HG03039 (cell line): Measurements from ENCODE around the gene MBNL2.

Experiments used
- ATAC-seq: cut with Tn5 transposase; IDR thresholded peaks from one replicate; pipeline ENCODE4 v1.9.1; 2021; ENCODE audit warnings: mild to moderate bottlenecking, moderate library complexity; ENCODE audit not compliant: unreplicated experiment

MBNL2 gene

GRCh38 chr13:97289514-97290298, 67.6 kb downstream of the MBNL2 start:
- no peak for ATAC-seq

GRCh38 chr13:97295283-97296182, 73.4 kb downstream of the MBNL2 start:
- no peak for ATAC-seq

DNA sequence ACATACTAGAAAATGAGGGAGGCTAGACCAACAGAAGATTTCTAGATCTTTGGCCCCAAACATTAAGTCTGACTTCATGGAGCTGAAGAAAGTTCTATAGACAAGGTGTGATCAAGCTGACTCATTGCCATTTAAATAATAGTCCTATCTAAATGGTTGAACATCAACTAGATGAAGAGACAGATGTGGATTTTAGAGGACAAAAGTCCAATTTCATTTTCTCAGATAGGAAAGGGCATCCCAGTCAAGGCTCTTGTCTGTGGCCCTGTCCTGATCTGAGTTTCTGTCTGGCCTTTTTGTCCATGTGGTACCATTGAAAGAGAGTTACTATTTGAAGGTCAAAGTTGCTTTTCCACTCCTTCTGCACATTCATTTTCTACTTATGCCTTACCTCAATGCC, 74.6 kb downstream of the MBNL2 start:
- no peak for ATAC-seq

DNA sequence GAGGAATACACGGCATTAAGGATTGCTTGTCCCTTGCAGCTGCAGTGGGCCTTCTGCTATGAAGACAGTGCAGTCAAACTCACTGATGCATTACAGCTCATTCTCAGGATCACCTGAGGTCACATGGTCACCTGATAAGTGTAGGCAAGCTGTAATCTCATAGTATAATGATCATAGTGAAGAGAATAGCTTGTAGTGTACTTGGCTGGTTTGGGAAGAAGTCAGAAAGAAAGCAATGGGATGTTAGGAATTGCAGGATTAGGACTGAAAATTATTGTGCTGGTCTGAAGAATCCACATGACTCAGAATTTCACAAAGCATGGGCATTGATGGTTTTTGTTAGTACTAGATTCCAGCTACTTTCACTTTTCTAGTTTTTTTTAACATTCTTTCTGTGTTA, 76.7 kb downstream of the MBNL2 start:
- no peak for ATAC-seq

DNA sequence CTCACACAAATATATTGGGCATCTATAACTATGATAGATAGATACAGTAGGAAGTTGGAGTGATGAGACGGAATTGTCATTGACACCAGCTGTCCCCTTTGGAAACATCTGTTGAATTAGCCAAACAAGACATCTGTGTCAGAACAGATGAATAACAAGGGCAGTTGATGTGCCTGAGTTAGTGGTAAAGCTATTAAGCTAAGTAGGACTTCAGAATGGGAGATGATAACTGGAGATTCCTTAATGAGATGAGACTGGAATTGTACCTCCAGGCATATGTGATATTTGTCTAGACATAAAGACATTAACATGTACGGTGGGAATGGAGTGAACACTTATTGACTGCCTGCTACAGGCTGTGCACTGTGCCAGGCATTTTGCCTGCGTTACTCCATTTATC, 78.7 kb downstream of the MBNL2 start:
- no peak for ATAC-seq

GRCh38 chr13:97301382-97302095, 79.4 kb downstream of the MBNL2 start:
- no peak for ATAC-seq

DNA sequence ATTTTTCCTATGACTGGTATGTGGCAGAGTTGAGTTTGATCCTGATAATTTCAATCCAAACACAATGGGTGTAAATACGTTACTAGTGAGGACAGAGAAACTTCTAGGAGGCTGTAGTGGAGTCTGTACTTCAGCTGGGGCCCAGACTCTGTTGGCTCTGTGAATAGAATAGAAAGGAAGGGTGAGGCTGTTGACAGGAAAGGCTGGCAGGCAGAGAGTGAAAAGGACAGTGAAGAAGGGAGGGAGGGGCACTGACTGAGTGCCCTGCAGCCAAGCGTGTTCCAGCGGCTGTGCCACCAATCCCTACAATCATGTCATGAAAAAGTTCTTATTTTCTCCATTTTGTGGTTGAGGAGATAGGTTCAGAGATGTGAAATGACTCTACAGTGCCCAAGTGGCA, 80.5 kb downstream of the MBNL2 start:
- ATAC-seq: no peak

- no peak for ATAC-seq
These were observed 84.0 kb downstream of the MBNL2 start for GRCh38 chr13:97306106-97306505.

DNA sequence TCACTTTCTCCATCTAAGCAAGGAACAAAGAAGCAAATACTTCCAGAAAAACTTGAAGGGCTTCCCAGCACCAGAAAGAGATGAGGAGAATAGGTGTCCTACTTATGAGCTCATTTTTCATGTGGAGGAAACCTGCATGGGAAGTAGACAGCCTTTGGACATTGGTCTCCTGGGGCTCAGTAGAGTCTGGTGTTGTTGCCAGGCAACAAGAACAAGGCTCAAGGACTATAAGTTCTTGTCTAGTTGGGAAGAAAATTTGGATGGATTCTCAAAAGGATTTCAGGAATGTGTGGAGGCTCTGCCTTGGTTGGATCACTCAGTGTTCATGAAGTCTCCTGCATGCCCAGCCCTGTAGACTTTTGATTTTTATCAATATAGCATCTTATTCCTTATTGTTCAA, 84.5 kb downstream of the MBNL2 start:
- ATAC-seq: no peak

- ATAC-seq: no peak
These were observed 85.2 kb downstream of the MBNL2 start for GRCh38 chr13:97307118-97307881.

DNA sequence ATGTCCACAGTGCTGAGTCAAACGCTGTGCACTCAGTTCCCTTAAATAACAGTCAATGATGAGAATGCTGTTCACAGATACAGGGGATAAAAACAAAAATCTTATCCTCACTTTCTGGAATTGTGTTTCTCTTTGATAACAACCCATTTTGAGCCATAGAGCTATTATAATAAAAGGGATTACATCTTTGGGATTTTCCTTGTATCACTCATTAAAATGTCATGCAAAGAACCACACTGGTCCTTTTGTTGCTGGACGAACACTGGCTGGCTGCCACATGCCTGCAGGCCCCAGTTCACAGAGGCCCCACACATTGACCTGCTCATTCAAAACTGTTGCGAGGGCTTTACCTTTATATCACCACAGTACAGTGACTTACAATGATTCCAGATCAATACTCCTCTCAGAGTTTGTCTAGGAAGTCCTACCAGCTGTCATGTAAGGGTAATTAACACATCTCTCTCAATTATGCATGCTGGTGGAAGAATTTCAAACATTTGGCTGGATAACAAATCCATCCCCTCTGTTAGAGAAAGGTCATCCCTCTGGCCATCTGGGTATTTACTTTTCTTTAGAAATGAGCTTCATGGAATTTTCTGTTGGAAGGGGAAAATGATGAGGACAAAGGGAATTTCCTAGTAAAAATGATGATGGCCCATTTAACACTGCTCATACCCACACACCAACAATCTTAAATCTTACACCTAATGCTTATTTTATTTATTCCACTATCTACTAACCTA, 85.9 kb downstream of the MBNL2 start:
- no peak for ATAC-seq

DNA sequence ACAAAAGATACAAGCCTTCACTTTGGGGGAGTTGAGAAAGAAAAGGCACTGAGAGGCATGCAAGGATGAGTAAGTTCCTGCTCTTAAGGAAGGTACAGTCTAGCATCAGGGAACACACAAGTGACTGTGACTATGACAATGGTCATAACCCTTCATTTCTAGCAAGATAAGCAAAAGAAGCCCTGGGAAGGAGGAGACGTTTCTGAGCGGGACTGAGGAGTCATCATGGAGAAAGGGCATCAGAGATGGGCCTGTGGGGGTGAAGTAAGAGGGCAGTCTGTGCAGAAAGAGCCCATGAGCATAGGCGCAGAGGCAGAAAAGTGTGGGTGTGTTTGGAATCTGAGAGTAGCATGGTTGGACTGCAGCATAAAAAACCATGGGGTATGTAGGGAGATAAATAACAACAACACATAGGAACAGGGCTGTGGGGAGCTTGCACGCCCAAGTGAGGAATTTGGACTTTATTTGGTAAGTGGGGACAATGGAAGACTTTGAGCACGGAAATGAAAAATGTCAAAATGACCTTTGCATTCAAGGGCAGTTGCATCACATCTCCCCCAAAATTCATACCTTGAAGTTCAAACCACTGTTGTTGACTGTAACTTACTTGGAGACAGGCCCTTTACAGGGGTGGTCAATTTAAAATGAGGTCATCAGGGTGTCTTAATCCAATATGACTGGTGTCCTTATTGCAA, 86.7 kb downstream of the MBNL2 start:
- no peak for ATAC-seq

- ATAC-seq: no peak
These were observed 88.8 kb downstream of the MBNL2 start for GRCh38 chr13:97310809-97311436.

DNA sequence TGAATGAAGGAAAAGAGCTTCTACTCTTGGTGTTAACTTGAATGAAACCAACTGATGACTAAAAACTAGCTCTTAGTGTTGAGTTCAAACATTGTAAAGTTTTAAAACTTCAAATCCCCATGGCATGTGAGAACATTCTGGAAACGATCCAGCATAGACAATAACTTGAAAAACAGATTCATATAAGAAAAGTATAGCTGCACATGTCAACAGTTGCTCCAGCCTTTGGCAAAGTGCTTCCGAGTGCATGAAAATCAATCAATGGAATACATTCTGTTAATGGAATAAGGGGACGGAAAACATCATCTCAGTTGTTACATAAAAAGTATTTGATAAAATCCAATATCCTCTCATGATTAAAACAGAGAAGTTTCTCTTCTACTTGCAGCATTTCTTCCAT, 89.8 kb downstream of the MBNL2 start:
- ATAC-seq: no peak

- ATAC-seq: no peak
These were observed 91.6 kb downstream of the MBNL2 start for GRCh38 chr13:97313551-97314260.

GRCh38 chr13:97316390-97316789, 94.3 kb downstream of the MBNL2 start:
- ATAC-seq: no peak

GRCh38 chr13:97317933-97318332, 95.8 kb downstream of the MBNL2 start:
- no peak for ATAC-seq

- no peak for ATAC-seq
These were observed 96.4 kb downstream of the MBNL2 start for GRCh38 chr13:97318532-97318931.
